ENCODE measurements around the gene CELSR1.

- no peak for TF ChIP-seq POLR2A (IDR thresholded peaks at IDR 0.05)
- no peak for TF ChIP-seq CTCF (IDR thresholded peaks at IDR 0.05)
- no peak for TF ChIP-seq POLR2AphosphoS5 (IDR thresholded peaks at IDR 0.05)
Measured at GRCh38 chr22:46442217-46442853, 95.1 kb downstream of the CELSR1 start.
